NK-92 (cell line): Measurements from ENCODE around the gene PDLIM5.

Experiments
- DNase-seq: peaks from one replicate; lab custom pipeline; 2025; ENCODE audit not compliant: unreplicated experiment; lab: John Stamatoyannopoulos, UW

Gene PDLIM5

GRCh38 chr4:94680176-94680862, 228.6 kb downstream of the PDLIM5 start:
- no peak for DNase-seq

GRCh38 chr4:94686086-94686485, 234.3 kb downstream of the PDLIM5 start:
- no peak for DNase-seq

DNA sequence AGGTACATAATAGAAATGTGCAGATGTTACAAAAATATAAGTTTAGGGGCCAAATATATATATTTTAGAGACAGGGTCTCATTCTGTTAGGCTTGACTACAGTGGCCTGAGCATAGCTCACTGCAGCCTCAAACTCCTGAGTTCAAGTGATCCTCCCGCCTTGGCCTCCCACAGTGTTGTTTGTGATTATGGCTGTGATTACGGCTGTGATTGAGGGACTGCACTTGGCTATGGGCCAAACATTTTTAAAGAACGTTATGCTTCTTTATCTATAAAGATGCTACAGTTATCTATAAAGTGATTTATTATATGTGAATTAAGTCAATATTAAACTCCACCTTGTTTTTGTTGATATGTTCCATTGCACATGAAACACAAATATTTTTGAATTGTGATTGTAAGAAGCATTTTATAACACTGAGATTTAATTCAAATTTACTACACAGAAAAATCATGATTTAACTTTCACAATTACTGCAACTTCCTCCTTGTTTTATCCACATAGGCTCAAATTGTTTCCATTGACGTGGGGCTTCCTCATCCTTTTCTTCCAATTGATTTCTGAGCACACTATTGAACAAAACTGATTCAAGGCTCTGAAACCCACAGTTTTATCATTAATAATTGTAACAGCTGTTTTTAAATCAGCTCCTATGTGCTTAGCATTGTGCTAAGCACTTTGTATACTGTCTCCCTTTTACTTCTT, 237.6 kb downstream of the PDLIM5 start:
- no peak for DNase-seq

GRCh38 chr4:94690851-94691254, 239.1 kb downstream of the PDLIM5 start:
- DNase-seq, result no peak

GRCh38 chr4:94691552-94691951, 239.8 kb downstream of the PDLIM5 start:
- DNase-seq, result no peak

DNA sequence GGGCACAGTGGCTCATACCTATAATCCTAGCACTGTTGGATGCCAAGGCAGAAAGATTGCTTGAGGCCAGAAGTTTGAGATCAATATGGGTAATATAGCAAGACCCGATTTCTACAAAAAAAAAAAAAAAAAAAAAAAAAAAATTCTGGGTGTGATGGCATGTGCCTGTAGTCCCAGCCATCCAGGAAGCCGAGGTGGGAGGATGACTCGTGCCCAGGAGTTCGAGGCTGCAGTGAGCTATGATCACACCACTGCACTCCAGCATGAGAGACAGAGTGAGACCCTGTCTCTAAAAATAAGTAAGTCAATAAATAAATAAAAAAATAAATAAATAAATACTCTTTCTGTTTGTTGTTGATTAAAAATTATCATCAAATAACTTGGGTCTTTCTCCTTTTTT, 243.6 kb downstream of the PDLIM5 start:
- DNase-seq, result no peak

DNA sequence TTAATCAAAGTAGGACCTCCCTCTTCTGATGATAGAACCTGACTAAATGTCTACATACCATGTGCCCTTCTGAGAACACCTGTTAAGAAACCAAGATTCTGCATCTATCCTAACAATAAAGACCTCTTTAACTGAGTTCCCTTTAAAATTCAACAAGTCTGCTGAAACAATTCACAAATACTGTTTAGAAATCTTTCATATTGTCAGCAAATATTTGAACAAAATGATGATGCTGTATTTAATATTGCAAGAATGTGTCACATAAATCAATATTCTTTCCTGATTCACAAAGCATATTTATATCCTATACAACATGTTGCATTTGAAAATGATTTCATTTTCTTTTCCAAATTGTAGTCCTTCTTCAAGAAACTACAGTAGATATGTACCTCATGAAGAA, 246.4 kb downstream of the PDLIM5 start:
- DNase-seq, result no peak

GRCh38 chr4:94700298-94700697, 248.6 kb downstream of the PDLIM5 start:
- DNase-seq, result no peak

GRCh38 chr4:94701631-94702300, 250.0 kb downstream of the PDLIM5 start:
- no peak for DNase-seq

GRCh38 chr4:94711635-94712034, 259.9 kb downstream of the PDLIM5 start:
- no peak for DNase-seq

GRCh38 chr4:94714365-94715160, 262.8 kb downstream of the PDLIM5 start:
- no peak for DNase-seq

- DNase-seq, result no peak
Measured at GRCh38 chr4:94715726-94716125, 264.0 kb downstream of the PDLIM5 start.
